Kidney epithelial cell (primary cell): Measurements from ENCODE around the gene SLC7A9. TPM values are rescaled to one million over a fixed set of nuclear protein-coding genes. Genes with fewer than 3 reads are reported as not detected.

Source experiments
- DNase-seq: peaks from one replicate; pipeline ENCODE4 v3.0.0-alpha.2; 2010; ENCODE audit warnings: low read depth
- H3K27me3 ChIP-seq: 2 replicates; pipeline ENCODE4 v1.6.0; 2011; ENCODE audit warnings: low read length; ENCODE audit not compliant: control insufficient read depth, insufficient read depth
- H3K36me3 ChIP-seq: 2 replicates; pipeline ENCODE4 v1.5.1; 2011; ENCODE audit warnings: low read length; ENCODE audit not compliant: control insufficient read depth, insufficient read depth
- H3K4me3 ChIP-seq: 2 replicates; pipeline ENCODE4 v1.5.1; 2011; ENCODE audit warnings: low read depth, mild to moderate bottlenecking, control low read depth, low read length
- CTCF ChIP-seq: IDR thresholded peaks from 2 replicates; pipeline ENCODE4 v1.5.1; 2011; ENCODE audit warnings: mild to moderate bottlenecking, moderate library complexity, low read length, control low read depth, inconsistent platforms; ENCODE audit not compliant: insufficient read depth, poor library complexity, severe bottlenecking
- total RNA-seq: library from RNA; depleted of rRNA; stranded (reverse); fragments of >200 nt; gene quantifications from 2 replicates; pipeline ENCODE4 v1.2.3, GENCODE V29; 2015

Gene SLC7A9
- total RNA-seq, 1 donor from 2014 or later, result not detected

GRCh38 chr19:32880622-32881021, 11.1 kb upstream of the SLC7A9 start:
- no peak overlapping the region for H3K4me3 ChIP-seq
- H3K36me3 ChIP-seq, result peaks cover 2% of the 10 kb centered on the region
- TF ChIP-seq CTCF, result no peak
- DNase-seq, result no peak
- H3K27me3 ChIP-seq, result no peaks in the 10 kb centered on the region

GRCh38 chr19:32879741-32880140, 10.2 kb upstream of the SLC7A9 start:
- DNase-seq, result no peak

GRCh38 chr19:32878988-32879387, 9.4 kb upstream of the SLC7A9 start:
- no peak for DNase-seq
- no peak for TF ChIP-seq CTCF
- Histone ChIP-seq H3K27me3 (no peaks in the 10 kb centered on the region), H3K36me3 (peaks cover 2% of the 10 kb centered on the region), H3K4me3 (no peak overlapping the region)

More at GRCh38 chr19:32879741-32880140, 10.2 kb upstream of the SLC7A9 start:
- no peak for TF ChIP-seq CTCF
- Histone ChIP-seq H3K36me3 (peaks cover 2% of the 10 kb centered on the region), H3K27me3 (no peaks in the 10 kb centered on the region), H3K4me3 (no peak overlapping the region)

- Histone ChIP-seq H3K36me3 (peaks cover 2% of the 10 kb centered on the region), H3K4me3 (no peak overlapping the region), H3K27me3 (no peaks in the 10 kb centered on the region)
- DNase-seq, result no peak
- TF ChIP-seq CTCF, result no peak
These were observed 8.6 kb upstream of the SLC7A9 start for GRCh38 chr19:32877977-32878745.

- Histone ChIP-seq H3K4me3 (no peak overlapping the region), H3K36me3 (peaks cover 2% of the 10 kb centered on the region), H3K27me3 (no peaks in the 10 kb centered on the region)
- TF ChIP-seq CTCF, result no peak
- no peak for DNase-seq
These were observed 7.9 kb upstream of the SLC7A9 start for GRCh38 chr19:32877323-32877912.

GRCh38 chr19:32876919-32877285, 7.3 kb upstream of the SLC7A9 start:
- no peak overlapping the region for H3K4me3 ChIP-seq
- no peak for DNase-seq
- peaks cover 2% of the 10 kb centered on the region for H3K36me3 ChIP-seq
- no peaks in the 10 kb centered on the region for H3K27me3 ChIP-seq
- no peak for TF ChIP-seq CTCF
